HG02981 (cell line): Measurements from ENCODE around the gene KCNG2.

Experiments
- ATAC-seq: cut with Tn5 transposase; IDR thresholded peaks from one replicate; pipeline ENCODE4 v1.9.1; 2021; ENCODE audit warnings: mild to moderate bottlenecking, moderate library complexity; ENCODE audit not compliant: unreplicated experiment

KCNG2 gene

GRCh38 chr18:79784965-79785770 is 12.6 kb upstream of the KCNG2 start:
- no peak for ATAC-seq

DNA sequence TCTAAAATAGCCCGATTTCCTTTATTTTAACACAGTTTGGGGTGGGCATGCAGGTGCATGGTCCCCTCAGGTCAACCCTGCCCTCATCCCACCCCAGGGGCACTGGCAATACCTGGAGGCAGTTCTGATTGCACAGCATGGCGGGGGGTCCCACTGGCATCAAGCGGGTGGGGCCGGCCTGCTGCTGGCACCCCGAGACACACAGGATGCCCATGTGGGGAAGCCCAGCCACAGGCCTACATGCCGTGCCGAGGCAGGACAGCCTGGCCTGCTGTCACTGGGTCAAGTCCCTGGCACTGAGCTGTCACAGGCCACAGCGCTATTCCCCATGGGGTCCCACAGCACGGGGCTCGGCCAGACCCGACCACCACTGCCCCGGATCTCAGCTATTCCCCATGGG is 11.9 kb upstream of the KCNG2 start:
- ATAC-seq = no peak

GRCh38 chr18:79786304-79786703 is 11.4 kb upstream of the KCNG2 start:
- ATAC-seq = no peak

DNA sequence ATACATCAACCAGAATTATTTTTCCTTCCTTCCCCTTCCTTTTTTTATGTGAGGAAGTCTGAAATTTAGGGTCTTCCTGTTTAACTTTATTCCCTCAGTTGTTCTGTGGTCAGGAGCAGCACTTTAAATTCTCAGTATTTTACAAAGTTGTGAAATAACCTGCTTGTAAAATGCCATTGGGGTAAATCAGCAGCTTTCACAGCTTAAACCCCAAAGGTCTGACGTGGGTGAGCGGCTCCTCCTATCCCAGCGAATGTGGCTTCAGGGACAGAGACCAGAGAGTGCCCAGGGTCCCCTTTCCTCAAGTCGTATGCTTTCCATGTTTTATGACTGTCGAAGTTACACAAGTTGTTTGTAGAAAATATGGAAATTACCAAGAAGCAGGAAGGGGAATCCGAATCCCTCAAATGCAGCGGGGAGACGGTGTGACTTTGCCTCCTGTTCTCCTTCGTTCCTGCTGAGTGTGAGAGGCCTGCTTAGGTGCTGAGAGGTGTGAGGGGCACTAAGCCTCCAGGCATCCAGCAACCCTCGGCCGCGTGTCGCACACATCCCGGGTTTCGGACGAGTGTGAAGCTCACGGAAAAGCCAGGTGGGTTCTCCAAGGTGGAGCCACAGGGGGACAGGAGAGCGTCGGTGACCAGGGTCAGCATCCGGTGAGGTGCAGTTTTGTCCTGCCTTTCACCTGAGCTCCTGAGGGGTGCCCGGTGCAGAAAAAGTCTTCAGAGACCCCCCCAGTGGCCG is 10.8 kb upstream of the KCNG2 start:
- no peak for ATAC-seq

- ATAC-seq = no peak
Measured at GRCh38 chr18:79787527-79787864, 10.2 kb upstream of the KCNG2 start.

DNA sequence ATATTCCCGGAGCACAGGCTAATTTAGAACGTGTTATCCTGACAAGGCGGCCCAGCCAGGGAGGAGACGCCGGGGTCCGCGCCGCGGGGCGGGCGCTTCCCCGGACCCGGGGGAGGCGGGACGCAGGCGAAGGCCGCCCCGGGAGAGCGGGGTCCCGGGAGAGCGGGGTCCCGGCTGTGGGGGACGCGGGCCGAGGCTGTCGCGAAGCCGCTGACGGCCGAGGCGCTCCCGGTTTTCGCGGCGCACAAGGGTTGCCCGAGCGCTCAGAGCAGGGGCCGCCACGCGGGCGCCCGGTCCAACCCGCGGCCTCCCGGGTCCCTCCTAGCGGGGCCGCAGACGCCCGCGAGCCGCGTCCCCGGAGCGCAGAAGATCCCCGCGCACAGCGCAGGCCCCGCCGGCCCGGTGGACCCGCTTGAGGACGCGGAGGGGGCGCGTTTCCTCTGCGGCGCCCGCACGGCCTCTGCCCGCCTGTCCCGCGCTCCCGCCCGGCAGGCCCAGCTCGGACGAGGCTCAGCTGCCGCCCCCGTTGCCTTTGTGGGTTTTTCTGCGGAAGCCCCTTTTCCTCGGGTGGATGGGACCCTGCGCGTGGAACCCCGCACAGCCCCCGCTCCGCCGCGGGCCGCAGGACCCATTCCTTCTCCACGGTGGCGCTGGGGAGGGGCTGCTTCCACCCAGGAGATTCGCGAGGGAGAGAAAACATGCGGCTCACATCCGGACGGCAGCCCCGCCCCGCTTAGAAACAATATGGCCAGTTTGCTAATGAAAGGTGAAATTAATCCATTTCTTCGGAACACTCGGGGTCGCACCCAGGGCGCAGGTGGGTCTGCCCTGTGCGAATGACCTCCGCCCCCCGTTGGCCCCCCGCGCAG is 9.6 kb upstream of the KCNG2 start:
- ATAC-seq = no peak

DNA sequence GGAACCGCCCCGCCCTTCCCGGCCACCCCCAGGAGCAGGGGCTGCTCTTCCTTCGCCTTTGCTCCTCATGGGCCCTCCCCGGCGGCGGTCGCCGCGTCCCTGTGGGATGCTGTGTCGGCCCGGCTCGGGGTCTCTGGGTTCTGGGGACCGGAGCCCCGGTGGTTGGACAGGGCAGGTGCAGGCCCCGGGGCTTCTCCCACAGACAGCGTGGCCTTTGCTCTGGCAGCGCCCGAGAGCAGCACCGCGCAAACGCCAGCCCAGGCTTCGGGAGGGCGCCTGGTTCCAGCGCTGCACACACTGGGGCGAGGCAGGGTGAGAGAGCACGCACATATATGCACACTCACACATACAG is 9.0 kb upstream of the KCNG2 start:
- no peak for ATAC-seq

- ATAC-seq = no peak
Measured at GRCh38 chr18:79789091-79789891, 8.4 kb upstream of the KCNG2 start.

- no peak for ATAC-seq
Measured at GRCh38 chr18:79789901-79790890, 7.5 kb upstream of the KCNG2 start.

GRCh38 chr18:79790996-79791972 is 6.5 kb upstream of the KCNG2 start:
- no peak for ATAC-seq

DNA sequence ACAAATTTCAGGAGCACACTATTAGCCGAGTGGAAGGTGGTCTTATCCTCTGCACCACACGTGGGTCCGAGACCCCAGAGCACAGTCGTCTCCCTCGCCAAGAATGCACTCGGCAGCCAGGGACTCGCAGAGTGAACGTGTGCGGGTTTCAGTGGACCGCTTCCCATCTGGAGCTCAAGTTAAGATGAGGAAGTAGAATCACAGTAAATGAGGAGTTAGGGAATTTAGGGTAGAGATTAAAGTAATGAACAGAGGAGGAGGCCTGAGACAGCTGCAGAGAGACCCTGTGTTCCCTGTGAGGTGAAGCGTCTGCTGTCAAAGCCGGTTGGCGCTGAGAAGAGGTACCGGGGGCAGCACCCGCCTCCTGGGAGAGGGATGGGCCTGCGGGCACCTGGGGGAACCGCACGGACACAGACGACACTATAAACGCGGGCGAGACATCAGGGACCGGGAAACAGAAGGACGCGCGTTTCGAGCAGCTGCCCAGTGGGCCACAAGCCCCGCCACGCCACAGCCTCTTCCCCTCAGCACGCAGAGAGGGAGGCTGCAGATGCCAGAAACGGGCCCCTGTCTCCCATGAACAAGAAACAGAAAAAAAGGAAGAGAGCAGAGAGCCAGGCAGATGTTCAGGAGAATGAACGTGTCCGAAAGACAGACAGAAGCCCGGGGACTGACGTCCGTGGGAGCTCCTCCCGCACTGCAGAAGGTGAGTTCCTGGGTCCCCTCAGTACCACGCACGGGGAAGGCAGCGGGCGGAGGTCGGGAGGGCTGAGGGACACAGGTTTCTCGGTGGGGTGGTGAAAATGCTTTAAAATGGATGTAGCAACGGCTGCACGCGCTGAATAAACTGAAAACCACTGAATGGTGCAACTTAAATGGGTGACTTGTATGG is 5.4 kb upstream of the KCNG2 start:
- ATAC-seq = no peak

DNA sequence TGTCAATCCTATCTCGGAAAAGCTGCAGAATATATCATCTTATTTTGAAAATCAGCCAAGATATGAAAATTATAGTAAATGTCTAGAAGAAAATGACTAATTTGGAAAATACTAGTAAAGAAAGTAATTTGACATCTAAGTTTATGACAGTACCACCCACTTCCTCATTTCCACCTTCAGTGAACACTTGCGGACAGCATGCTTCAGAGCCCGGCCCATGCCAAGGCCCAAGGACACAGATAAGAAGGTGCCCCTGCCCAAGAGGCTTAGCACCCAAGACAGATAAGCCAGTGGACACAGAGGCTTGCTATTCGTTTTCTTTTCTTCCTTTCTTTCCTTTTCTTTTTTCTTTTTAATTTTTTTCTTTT is 4.8 kb upstream of the KCNG2 start:
- no peak for ATAC-seq

GRCh38 chr18:79794846-79795245 is 2.9 kb upstream of the KCNG2 start:
- ATAC-seq = no peak

DNA sequence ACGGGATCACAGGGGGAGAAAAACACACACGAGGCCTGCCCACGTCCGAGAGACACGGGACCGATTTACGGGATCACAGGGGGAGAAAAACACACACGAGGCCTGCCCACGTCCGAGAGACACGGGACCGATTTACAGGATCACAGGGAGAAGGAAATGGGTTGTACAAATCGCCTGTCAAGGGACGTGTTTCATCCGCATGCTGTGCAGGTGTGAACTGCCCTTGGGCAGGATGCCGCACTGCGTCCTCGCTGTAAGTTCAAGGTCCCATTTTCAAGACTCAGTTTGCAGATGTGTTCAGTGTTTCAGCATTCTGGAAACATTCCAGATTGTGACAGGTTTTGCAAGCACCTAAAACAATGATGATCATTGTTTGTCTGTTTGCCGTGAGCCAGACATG is 2.3 kb upstream of the KCNG2 start:
- ATAC-seq = no peak

DNA sequence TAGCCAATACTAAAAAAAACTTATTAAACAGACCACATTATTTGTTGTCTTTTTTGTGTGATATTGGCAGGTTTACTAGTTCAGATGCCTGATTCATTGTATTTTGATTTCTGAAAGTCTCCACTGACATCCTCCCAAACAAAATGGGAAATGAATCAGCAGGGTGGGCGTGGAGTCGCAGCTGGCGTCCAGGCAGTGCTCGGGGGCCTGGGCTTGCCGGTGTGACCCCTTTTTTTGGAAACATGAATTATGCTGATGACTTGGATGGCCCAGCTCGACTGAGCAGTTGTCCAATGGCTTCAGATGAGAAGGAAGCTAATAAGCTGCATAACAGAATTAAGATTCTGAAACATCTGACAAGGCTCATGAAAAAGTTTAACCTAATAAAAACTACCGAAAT is 1.7 kb upstream of the KCNG2 start:
- no peak for ATAC-seq

GRCh38 chr18:79796531-79797405 is 970 bp upstream of the KCNG2 start:
- no peak for ATAC-seq
